GM19351 (cell line): ENCODE measurements around the gene RBCK1.
"Not testable (repeated sequence)": the region's sequence is repeated elsewhere in the genome, so short reads cannot be mapped to it uniquely, and the experiment has no call there.

ENCODE experiments used
- ATAC-seq: cut with Tn5 transposase; IDR thresholded peaks from one replicate; pipeline ENCODE4 v1.9.1; 2021; ENCODE audit warnings: mild to moderate bottlenecking, moderate library complexity; ENCODE audit not compliant: unreplicated experiment

The RBCK1 gene

DNA sequence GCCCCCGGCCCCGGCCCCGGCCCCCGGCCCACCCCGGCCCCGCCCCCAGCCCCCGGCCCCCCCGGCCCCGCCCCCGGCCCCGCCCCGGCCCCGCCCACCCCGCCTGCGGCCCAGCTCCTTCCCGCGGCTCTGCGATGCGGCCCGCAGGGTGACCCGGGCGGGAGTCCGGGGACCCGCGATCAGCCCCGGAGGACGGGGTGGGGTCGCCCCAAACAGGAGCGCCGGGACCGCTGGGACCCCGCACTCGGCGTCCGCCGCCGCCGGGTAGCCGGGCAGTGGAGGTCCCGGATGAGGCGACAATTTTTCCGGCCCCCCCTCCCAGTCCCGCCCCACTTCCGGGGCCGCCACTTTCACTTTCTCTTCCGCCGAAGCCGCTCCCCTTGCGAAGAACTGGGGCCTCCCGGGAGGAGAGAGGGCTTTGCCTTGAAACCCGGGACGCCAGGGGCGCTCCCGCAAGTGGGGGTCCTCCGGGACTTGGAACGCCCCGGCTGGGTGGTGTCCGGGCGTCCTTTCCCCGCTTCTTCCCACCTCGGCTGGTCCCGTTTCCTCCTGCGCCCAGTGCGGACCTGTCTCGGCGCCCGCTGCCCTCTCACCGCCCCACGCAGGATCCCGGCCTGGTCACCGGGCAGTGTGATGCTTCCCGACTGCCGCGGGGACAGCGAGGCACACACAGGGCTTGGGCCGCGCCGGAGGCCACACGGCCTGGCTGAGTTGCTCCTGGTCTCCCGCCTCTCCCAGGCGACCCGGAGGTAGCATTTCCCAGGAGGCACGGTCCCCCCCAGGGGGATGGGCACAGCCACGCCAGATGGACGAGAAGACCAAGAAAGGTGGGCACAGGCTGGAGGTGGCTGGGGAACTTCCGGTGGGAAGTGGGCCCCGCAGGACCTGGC lies at the start of gene RBCK1:
RBCK1 (plus strand) TSS at position 347 of the 890 bp plus-strand sequence; CDS start at position 806, 459 bp downstream.
- peak; percentile 71 for ATAC-seq

DNA sequence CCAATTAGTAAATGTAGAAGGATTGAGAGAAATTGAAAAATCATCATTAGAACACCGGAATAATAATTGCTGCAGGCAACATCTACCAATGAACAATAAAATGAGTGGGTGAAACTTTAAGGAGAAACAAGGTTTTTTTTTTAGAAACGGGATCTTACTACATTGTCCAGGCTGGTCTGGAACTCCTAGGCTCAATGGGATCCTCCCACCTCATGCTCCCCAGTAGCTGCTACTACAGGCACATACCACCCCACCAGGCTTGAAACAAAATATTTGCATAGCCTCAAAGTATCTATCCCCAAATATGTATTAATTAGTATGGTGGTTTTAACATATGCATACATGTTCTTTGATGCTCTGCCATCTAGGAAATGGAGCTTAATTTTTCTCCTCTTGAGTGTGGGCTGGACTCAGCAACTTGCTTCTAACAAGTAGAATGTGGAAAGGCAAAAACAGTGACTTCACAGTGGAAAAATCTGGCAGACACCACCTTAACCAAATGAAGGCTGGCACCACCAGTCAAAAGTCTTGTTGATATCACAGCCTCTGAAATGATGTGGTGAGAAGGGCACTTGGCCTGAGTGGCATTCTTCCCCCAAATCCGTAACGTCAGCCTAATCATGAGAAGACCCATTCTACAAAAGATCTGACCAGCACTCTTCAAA lies 49.1 kb upstream of the RBCK1 start:
- no peak for ATAC-seq

DNA sequence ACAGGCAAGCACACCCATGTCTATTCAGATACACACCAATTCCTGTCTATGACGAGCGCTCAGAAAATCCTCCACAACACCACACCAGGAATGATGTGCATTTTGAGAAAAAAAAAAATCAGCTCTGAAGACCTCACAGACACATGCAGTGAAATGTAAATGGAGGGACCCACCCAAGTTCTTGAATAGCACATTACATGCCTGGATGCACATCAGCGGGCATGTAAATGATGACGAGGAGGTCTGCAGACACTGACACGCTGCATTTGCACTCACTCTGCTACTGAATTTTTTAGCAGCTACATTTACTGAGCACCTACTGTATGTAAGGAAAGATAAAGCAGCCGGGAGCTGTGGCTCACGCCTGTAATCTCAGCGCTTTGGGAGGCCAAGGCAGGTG lies 46.5 kb upstream of the RBCK1 start:
- ATAC-seq: peak; percentile 67

DNA sequence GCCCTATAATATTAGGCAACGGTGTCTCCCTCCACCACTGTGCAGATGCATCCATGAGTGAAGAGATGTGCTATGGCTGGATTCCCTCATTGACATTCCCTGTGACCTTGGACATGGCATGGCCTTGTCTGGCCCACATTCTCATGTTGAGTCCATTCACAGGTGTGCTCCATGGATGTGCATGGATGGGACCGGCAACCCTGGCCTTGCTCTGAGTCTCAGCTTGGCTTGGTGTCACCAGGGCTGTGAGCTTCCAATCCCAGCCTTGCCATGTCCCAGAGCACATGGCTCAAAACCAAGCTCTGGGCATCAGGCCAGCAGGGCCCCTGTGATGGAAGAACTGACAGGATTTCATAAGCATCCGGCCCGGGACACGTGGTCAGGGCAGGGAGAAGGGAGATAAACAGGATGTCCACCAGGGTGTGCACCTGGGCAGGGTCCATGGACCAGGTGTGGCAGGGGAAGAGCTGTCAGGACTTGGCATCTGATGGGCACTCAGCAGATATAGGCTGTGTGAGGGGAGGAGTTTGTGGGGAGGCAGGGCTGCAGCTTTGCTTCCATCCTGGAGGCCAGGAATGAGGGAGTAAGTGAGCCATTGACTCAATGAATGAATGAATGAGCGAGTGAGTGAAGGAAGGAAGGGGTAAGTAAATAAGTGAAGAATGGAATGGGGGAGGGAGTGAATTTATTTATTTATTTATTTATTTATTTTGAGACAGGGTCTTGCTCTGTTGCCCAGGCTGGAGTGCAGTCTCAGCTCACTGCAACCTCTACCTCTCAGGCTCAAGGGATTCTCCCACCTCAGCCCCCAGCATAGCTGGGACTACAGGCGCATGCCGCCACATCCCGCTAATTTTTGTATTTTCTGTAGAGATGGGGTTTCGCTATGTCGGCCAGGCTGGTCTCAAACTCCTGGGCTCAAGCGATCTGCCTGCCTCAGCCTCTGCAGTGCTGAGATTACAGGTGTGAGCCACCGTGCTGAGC lies 45.5 kb upstream of the RBCK1 start:
- ATAC-seq: no peak

DNA sequence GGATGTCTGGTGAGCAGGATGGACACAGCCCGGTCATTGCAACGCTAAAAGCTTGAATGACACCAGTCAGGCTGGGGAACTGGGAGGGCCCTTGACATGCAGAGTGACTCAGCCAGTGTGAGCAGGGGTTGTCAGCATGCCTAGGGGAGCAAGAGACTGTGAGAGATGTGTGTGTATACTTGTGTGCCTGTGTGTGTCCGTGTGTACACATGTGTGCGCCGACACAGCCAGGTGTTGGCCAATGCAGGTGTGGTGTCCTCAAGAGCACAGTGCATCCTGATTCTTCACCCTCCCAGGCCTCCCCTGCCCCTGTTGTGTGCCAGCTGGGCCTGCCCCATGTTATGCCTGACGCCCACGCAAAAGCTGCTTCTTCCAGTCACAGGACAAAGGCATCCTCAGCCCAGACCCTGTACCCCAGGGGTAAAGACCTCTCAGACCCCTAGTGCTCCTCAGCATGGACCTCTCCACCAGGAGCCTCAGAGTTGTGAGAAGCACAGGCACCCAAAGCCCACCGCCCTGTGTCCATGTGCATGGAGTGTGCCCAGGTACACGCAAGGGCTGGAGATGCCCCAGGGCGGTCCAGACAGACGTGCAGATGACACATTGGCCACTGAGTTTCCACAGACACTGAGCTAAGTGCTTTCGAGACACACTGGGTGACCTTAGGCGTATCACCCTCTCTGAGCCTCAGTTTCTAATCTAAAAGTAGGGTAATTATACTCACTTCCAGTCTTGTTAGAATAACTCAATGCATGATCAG lies 44.6 kb upstream of the RBCK1 start:
- no peak for ATAC-seq

DNA sequence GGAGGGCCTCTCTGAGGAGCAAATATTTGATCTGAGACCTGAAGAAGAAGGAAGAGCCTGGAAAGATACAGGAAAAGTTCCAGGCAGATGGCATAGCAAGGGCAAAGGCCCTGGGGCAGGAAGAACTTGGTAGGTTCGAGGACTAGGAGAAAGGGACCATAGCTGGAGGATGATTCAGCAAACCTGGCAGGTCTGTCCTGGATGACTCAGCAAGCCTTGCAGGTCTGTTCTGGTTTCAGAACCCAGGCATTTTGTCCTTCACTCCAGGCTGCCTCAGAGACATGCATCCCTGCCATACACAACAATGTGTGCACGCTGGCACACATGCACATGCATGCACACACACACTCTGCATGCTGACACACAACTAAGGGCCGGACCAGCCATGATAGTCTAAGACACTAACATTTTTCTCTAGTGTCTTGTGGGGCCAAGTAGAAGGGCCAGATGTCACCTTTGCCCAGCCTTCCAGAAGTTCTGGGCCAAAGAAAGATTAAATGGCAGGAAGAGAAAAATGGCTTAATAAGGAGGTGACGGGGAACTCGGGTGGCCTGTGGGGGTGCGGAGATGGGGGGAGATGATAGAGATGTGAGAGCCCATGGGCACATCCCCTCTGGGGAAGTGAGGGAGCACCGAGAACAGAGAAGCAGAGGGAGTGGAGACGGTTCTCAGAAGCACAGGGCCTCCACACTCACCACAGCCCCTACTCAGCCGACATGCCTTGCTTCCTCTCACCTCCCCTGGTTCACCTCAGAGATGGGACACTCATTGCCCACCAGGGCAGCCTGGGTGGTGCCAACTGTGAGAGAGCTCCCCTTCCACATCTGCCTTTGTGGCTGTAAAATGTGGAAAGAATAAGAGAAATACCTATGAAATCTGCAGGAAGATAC lies 42.9 kb upstream of the RBCK1 start:
- ATAC-seq: no peak

DNA sequence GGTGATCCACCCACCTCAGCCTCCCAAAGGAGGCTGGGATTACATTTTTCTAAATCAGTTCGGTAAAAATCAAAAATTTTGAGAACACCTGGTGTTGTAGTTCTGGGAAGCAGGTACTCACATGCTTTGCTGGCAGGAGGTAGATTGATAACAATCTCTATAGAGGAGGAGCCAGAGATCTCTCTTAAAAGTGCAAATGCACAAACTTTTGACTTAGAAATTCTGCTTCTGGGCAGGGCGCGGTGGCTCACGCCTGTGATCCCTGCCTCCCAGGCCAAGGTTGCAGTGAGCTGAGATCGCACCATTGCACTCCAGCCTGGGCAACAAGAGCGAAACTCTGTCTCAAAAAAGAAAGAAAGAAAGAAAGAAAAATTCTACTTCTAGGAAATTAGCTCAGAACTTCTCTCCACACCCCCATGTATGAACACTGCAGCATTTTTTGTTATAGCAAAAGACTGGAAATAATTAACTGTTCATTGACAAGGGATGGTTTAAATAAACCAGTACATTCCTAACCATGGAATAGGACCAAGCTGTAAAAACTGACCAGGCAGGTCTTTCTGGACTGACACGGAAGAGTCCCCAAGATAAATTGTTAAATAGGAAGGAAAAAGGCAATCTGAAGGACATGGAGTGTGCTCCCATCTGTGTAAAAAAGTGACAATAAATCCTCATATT lies 41.9 kb upstream of the RBCK1 start:
- no peak for ATAC-seq

DNA sequence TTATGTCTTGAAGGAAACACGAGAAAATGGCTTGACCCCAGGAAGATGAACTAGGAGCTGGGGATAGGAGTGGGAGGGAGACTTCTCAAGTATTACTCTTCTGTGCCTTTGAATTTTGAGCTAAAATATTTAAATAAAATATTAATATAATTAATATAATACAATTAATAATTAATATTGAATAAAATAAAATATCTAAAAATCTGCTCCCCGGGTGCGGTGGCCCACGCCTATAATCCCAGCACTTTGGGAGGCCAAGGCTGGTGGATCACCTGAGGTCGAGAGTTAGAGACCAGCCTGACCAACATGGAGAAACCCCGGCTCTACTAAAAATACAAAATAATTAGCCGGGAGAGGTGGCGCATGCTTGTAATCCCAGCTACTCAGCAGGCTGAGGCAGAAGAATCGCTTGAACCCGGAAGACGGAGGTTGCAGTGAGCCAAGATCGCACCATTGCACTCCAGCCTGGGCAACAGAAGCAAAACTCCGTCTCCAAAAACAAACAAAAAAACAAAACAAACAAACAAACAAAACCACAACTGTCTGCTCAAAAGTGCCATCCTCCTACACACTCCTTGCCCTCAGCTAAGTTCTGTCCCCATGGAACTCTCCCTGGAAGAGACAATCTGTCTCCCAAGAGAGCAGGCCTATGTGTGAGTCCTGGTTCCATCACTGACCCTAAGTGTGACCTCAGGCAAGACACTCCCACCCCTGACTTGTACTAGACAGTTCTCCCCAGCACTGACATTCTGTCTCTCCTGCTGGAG lies 41.2 kb upstream of the RBCK1 start:
- no peak for ATAC-seq

DNA sequence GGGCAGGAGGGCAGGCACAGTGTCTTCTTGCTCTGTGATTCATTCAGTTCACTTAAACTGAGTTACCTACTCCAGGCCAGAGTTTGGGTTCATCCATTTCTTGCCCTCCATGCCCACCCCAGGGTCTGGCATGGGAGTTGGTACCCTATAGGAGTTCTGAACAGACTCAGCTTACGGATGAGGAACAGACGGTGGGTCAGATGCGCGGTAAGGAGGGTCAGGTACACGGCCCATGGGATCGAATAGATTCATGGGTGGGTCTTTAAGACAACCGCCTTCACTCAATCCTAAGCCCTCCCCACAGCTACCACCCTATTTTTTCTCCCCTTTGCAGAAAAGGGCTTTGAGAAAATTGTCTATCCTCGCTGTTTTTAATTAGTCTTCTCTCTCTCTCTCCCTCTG lies 40.6 kb upstream of the RBCK1 start:
- ATAC-seq: no peak

DNA sequence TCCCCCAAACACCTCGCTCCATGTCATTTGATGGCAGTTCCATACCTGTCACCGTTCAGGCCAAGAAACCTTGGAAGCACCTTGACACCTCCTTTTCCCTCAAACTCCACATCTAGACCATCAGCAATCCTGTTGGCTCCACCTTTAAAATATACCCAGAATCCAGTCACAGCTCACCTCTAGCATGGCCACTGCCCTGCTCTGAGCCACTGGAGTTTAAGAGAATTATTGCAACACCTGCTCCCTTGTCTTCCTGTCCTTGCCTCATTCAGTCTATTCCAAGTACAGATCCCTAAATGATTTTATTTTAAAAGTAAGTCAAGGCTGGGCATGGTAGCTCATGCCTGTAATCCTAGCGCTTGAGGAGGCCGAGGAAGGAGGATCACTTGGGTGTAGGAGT lies 39.2 kb upstream of the RBCK1 start:
- ATAC-seq: no peak

DNA sequence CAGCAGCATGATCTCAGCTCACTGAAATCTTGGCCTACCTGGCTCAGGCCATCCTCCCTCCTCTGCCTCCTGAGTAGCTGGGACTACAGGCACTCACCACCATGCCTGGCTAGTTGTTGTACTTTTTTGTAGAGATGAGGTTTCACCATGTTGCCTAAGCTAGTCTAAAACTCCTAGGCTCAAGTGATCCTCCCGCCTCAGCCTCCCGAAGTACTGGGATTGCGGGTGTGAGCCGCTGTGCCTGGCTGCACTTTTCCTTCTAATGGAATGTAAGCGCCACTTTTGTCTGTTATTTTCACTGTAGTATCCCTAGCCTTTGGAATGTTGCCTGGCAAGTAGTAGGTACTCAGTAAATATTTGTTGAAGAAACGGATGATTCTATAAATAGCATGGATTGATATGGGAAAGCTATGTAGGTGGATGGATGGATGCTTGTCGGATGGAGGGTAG lies 37.9 kb upstream of the RBCK1 start:
- no peak for ATAC-seq

DNA sequence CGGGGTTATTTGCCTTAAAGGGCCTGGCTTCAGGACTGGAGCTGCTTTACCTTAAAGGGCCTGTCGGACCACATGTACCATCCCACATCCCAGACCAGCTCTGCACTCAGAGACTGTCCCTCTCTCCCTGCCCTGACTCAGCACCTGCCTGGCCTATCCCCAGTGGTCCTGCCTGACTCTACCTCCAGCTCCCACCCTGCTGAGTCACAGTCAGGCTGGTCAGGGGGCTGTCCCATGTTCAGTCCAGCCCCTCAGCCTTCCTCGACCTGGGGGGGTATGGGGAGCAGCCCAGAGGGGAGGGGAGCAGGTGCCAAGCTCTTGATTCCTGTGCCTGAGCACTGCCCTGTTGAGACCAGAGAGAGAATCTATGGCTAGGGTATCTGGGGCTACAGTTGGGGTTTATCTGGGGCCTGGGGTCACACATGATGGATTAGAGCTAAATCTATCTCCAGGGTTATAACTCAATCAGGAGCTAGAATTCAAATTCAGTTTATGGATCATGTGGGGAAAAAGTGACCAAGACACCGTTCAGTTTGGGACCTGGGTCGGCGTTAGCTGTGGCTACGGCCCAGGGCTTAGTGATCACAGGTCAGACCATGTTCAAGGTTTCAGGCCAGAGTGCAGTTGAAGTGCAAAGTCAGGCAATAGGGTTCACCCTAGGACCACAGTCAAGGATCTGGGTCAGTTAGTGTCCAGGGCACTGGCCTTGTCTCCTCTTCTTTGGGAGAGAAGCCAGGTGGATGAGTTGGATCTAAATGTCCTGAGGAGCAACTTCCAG lies 36.9 kb upstream of the RBCK1 start:
- ATAC-seq: no peak

DNA sequence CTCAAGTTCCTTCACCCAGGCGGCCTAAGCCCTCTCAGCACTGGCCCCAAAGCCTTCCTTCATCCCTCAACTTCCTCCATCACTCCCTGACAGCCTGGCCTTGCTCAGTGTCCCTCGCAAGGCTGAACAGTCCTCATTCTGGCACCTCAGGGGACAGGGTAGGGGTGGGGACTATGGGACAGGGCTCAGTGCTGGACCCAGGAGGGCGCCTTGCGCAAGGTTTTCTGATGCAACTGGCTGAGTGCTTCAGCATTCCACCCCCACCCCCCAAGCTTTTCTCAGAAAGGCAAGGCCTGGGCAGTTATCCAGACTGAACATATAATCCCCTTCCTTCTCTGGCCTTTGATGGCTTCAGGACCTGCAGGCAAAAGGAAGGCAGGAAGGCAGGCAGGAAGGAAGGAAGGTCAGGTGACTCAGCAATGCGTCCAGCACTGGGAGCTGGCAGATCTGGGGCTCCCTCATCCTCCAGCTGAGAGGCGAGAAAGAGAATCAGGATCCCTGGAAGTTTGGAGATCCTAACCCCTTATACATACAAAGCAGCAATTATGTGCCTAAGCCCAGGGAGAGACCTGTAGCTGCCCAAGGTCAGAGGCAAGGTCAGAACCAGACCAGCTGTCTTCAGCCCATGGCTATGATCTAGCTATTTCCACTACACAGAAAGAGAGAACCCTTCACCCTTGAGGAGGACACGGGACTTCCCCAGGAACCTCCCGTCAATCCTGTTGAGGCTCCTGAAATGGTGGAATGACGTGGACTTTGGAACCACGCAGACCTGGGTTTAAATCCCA lies 36.1 kb upstream of the RBCK1 start:
- ATAC-seq: no peak

DNA sequence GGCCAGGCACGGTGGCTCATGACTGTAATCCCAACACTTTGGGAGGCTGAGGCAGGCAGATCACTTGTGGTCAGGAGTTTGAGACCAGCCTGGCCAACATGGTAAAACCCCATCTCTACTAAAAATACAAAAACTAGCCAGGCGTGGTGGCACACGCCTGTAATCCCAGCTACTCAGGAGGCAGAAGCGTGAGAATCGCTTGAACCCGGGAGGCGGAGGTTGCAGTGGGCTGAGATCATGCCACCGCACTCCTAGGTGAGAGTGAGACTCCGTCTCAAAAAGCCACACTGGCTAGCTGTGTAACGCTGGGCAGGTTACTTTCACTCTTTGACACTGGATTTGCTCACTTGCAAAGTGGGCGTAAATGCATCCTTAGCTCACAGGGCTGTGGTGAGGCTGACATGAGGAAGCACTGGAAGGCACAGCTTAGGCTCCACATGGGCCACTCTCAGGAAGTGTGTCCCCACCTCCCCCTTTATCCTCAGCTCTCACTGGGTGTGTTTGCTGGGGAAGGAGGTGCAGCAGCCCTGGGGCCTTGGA lies 35.5 kb upstream of the RBCK1 start:
- not testable (repeated sequence) for ATAC-seq

DNA sequence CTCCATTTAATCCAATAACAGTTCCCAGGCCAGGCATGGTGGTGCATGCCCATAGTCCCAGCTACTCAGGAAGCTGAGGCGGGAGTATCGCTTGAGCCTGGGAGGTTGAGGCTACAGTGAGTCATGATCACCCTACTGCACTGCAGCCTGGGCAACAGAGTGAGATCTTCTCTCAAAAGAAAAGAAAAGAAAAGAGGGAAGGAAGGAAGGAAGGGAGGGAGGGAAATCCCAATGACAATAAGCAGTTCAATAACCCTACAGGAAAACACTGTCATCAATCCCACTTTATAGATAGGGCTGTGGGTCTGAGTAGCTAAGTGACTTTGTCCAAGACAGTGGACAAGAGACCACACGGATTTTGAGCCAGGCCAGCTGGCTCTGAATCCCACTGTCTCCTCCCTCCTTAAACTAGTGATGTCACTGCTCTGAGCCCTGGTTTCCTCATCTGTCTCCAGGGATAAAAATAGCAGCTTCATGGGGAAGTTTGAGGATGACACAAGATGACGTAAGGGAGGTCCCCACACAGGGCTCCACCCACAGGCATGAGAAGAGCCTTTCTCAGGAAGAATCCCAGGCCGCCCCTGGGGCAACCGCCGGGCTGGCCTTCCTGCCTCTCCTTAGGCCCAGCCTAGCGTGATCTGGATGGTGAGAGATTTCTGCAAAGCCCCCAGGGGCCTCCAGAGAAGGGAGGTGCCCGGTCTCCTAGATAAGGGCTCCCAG lies 34.8 kb upstream of the RBCK1 start:
- ATAC-seq: no peak
